GM18498 (cell line): ENCODE data around the gene TAGAP.
A peak's percentile ranks its signal among the peaks of the same experiment; 100 is the strongest.
"Not testable (repeated sequence)": the region's sequence is repeated elsewhere in the genome, so short reads cannot be mapped to it uniquely, and the experiment has no call there.

Source experiments
- ATAC-seq: cut with Tn5 transposase; IDR thresholded peaks from one replicate; pipeline ENCODE4 v1.9.1; 2021; ENCODE audit warnings: mild to moderate bottlenecking, moderate library complexity; ENCODE audit not compliant: unreplicated experiment

TAGAP gene

DNA sequence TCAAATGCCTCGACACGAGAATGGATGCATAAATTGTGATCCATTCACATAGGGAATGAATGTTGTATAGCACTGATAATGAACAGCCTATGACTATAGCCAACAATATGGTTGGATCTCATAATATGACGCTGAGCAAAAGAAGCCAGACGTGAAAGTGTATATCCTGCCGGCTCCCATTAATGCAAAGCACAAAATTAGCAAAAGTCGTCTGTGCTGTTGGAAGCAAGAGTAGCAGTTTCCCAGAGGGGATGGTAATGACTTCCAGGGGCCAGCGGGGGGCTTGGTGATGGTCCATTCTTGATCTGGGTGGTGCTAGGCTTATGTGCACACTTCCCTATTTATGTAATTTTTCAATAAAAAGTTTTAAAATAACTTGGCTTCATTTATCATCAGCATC, 1.0 kb upstream of the TAGAP start:
- no peak for ATAC-seq

DNA sequence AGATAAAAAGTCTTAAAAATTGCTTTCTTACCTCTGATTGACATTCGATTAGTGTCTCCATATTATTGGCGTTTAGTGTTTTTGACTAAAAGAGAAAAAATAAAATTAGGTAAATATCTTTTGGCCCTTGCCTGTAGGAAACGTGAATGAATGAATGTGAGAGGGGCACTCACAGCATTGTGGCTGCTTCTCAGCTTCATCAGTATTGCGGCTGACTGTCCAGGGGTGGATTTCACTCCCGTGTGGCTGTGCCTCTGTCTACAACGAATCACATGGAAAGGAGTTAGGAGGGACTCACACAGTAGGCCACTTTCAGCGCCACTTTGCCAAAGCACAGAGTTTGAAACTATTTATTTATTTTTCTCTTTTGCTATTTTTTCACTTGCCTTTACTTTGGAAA, 844 bp downstream of the TAGAP start:
- ATAC-seq: no peak

DNA sequence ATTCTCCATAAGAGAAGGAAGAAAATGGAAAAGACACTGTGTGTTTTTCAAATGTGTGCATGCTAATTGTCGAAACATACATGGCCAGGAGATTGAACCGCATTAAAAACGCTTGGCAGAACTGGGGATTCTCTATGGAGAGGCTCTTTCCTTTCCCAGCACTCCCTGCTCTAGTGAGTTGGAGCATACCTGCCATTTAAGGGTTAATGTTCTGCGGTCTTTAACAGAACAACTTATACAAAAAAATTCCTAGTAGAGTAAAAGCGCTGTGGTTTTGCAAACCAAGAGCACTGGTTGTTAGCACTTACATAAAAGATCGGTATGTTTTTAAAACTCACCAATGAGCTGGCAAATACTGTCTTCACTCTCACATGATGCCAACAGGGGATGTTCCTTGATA, 1.5 kb downstream of the TAGAP start:
- no peak for ATAC-seq

DNA sequence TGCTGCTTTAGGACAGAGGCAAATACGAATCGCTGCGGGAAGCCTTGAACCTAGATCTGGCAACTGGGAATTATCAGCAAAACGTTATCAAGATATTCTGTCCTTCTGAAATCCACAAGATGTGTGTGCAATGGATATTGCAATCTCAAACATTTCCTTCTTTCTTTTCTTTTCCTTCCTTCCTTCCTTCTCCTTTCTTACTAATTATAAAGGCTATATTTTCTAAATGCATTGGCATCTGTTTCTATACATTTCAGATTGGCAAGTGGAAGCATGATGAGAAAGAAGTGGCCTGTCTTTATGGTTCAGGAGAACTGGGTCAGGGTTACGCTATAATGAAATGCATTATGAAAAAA, 2.0 kb downstream of the TAGAP start:
- no peak for ATAC-seq

DNA sequence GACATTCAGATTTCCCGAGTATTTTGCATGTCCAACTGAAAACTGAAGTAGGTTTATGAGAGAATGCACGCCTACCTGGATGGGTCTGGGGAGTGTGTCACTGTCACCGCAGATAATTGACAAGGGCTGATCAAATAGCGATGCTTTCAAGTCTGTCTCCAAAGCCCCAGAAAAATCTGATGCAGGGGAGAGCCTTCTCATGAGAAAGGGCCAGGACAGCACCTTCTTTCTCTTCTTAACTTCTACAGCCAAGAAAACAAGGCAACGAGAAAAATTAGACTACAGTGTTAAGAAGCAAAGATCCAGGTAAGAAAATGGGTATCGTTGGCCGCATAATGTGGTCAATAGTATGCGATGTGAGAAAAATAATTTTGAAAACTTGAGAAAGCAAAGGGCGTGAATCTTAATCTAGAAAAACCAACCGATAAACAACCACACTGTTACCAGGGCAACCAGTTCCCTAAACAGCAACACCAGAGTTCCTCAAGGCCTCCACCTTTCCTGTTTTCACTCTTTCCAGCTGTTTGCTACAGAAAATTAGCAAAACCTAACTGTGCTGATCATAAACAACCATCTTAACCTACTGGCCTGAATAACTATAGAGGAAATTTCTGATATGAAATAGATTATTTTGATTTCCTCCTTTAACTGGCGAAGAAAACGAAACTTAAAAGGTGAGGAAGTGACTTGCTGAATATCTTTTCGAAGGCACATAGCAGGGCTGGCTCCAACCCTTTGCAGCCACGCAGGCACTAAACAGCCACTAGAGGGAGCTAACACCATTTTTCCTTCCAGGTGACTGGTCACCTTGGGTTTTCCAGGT, 2.6 kb downstream of the TAGAP start:
- ATAC-seq: peak; percentile 39

DNA sequence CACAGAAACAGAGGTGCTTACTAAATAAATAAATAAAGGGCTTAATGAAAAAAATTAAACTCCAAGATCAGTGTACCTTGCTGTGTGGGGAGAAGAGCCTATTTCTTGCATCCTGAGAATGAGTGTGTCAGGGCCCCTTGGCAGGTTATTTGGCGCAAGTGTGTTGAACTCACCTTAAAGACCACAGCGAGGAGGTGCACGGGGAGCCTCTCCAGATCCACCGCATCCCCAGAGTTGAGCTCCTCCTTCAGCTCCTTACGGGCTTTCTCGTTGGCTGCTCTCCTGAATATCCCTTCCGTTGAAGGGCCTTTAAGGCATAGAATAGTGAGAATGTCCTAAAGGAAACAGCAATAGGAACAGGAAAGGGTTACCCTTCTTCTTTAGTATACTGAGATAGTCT, 3.6 kb downstream of the TAGAP start:
- ATAC-seq: no peak

DNA sequence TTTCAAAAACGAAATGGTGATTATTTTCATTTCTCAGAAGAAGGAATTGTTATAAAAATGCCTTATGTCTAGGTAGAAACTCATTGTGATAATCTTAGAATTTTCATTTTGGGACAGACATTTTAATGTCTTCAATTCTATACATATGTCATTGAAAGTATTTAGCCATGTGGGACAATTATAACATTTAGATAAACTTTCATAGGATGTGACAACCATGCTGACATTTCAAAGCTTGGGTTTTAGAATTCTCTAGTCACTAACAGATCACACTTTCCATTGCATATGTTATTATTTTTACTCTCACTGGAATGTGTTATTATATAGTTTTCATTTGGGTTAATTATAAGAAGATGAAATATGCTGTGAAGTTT, 4.9 kb downstream of the TAGAP start:
- ATAC-seq: no peak

DNA sequence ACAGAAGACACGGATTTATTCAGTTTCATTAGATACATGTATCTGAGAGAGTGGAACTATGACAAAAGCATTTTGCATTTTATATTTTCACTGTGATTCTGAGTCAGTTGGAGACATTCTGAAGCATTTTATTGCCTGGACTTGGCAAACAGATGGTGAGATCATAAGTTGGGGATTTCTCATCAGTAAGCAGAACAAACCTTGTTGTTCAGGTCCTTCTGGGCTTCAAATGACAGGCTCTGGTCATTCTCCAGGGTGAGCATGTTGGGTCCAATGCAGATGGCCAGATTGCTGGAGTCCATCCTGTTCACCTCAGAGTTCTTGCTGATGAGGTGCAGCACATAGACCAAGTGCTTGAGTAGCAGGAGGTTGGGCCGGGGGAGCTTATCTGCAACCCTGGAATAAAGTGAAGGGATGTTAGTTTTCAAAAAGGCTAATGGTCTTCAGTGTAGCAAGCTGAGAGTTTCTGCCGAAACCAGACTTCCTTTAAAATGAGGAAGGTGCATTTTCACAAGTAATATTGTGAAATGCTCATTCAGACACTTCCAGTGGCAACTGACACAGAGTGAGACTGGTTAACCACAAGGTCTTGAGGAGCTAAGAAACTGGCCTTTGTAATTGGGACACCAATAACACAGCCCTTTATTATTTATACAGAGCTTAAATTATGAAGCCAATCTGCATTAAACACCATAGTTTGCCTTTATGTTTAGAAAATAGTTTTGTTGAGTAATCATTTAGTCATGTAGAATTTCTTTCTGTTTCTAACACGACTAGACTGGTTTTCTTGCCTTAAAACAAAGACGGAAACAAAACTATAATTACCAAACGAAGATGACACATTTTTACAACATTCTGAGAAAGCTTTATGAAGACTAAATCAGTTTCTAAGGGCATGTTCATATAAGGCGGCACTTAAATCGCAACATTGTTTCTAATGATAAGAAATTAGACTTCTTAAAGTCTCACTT, 5.6 kb downstream of the TAGAP start:
- peak; percentile 81 for ATAC-seq

DNA sequence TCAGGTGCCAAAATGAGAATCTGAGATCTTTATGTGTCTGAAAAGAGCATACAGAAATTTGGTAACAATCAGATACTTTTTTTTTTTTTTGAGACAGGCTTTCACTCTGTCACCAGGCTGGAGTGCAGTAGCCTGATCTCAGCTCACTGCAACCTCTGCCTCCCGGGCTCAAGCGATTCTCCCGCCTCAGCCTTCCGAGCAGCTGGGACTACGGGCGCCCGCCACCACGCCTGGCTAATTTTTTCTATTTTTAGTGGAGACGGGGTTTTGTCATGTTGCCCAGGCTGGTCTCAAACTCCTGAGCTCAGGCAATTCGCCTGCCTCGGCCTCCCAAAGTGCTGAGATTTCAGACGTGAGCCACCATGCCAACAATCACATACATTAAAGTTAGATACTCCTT, 6.5 kb downstream of the TAGAP start:
- ATAC-seq: not testable (repeated sequence)

DNA sequence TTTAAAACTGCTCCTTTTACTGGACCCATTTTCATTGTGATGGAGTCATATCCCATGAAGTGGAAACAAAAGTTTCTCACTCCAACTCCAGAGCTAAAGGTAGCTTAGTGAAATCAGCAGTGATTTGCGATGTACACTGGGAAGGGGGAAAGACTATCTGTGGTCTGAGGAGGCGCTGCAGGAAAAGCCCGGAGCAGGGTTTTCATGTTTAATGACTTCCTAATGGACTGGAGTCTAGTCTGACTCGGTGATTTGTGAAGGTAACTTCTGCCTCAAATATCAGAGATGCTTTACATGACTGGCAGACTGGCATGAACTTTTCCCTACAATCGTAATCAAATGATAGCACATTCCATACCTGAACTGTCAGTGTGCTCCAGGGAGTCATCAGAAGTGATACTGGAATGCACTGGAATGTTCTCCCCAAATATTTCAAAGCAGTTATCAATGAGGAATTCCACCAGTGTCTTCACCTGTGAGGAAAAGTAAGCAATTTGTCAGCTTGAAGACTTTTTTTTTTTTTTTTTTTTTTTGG, 7.0 kb downstream of the TAGAP start:
- ATAC-seq: no peak

DNA sequence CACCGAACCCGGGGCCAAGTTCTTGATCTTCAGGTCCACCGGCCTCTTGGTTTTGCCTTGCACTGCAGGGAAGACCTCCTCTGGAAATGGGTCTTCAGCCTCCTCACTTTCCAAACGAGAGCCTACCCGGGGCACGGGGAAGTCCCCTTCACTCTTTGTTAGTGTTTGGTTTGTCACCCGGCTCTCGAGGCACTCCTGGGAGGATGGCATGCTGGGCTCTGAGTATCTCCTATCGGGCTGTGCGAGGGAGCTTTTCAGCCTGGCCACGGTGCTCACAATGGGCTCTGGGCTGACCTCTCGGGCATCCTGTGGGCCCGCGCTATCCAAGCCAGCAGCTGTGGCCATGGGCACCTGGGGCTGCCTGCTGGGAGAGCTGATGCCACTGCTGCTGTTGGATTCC, 8.1 kb downstream of the TAGAP start:
- ATAC-seq: no peak

DNA sequence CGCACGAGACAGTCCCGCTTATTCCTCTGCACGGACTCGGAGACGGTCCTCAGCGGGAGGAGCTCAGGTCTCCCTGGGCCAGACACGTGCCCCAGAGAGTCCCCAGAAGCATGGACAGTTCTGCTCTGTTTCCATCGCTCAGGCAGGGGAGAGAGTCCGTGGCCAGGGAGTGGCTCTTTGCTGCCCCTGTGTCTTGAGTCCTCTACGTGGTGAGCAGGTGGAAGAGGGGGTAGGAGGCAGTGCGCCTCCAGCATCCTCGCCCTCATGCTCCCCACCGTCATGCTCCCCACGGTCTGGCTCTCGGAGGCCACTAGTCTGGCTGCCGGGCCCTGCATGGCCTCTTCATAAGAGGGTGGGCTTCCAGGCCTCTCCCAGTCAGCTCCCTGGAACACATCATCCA, 8.9 kb downstream of the TAGAP start:
- no peak for ATAC-seq

DNA sequence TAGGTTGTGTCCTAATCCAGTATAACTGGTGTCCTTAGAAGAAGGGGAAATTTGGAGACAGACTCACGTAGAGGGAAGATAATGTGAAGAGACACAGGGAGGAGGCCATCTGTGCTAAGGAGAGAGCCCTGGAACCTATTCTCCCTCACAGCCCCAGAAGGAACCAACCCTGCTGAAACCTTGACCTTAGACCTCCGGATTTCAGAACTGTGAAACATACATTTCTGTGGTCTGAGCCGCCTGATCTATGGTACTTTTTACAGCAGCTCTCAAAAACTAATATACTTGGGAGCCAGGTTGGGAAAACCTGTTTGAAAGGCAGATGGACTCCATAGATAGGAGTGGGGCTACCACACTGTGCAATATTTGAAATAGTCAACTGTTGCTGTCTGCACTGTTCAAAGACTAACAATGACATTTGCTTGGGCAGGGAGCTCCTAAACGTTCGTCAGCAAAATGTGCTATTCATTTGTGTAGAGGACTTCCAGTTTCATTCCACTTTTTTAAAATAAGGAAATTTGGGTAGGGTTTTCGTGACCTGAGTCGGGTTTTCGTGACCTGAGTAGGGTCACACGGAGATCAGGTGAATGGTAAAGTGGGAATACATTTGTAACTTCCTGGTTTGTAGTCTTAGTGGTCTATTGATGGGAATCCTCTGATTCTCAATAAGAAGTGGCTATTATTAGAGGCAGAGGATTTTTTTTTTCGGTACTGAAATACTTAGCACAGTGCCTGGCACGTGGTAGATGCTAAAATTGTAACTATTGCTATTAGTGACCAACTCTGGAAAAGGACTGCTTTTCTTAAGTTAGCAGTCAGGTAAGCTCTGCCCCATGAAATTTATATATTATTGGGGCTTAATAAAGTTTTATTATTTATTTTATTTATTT, 11.4 kb downstream of the TAGAP start:
- ATAC-seq: no peak

DNA sequence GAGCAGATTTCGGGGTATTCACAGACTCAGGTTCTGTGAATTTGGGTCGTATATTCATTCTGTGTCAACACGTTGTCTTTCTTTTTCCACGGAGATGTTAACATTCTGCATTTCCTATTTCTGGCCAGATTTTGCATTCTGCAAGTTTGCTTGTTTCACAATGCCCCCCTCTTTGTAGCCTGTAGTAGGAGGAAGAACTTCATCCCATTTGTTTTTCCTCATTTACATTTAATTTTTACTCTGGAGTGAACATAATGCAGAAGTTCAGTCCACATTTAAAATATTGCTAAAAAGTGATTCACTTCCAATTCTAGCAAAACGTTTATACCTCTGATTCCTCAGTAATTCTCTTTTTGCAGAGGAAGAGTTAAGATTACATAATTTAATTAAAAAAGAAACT, 12.9 kb downstream of the TAGAP start:
- ATAC-seq: no peak

DNA sequence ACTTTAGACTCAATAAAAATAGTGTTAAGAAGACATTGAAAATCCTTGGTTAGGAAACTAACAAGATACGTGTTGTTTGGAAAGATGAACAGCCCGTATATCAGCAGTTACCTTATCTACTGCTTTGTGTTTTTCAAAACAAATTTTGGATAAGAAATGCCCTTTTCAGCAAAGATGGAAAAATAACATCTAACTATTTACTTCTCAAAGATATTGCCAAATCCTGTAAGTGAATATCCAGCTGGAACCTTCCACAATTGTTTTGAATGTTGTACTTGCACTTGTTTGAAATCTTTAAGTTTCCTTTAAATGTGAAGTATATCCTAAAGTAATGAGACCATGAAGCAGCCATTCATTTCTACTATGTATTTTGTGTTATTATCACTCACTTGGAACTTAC, 14.6 kb downstream of the TAGAP start:
- ATAC-seq: no peak

DNA sequence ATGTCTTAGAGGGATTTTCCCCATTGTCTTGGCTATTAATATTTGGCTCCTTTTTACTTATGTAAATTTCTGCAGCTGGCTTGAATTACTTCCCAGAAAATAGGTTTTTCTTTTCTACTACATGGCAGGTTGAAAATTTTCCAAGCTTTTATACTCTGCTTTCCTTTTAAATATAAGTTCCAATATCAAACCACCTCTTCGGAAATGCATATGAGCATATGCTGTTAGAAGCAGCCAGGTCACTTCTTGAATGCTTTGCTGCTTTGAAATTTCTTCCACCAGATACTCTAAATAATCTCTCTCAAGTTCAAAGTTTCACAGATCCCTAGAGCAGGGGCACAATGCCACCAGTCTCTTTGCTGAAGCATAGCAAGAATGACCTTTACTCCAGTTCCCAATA, 19.6 kb downstream of the TAGAP start:
- ATAC-seq: not testable (repeated sequence)

DNA sequence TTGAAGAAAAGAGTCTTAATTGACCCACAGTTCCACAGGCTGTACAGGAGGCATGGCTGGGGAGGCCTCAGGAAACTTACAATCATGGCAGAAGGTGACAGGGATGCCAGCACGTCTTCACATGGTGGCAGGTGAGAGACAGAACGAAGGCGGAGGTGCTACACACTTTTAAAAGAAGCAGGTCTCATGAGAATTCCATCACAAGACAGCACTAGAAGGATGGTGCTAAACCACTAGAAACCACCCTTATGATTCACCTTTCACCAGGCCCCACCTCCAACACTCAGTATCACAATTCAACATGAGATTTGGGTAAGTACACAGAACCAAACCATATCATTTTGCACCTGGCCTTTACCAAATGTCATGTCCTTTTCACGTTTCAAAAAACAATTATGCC, 20.9 kb downstream of the TAGAP start:
- no peak for ATAC-seq

DNA sequence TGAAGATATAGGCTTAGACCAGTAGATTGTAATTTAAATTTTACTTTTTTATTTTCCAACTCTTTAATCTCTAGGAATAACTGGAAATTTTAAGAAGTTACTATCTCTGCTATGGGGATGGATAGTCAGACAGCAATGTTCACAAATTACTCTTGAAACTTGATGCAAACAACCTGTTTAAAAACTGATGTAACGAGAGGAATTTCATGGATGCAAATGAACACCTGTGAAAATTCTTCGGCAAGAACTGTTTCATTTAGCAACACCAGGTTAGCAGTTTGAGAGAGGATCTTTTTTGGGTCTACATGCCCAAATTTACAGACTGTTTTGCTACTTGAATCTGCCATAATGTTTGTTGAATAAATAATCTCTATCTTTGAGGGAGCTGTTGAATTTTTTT, 24.8 kb downstream of the TAGAP start:
- ATAC-seq: no peak

DNA sequence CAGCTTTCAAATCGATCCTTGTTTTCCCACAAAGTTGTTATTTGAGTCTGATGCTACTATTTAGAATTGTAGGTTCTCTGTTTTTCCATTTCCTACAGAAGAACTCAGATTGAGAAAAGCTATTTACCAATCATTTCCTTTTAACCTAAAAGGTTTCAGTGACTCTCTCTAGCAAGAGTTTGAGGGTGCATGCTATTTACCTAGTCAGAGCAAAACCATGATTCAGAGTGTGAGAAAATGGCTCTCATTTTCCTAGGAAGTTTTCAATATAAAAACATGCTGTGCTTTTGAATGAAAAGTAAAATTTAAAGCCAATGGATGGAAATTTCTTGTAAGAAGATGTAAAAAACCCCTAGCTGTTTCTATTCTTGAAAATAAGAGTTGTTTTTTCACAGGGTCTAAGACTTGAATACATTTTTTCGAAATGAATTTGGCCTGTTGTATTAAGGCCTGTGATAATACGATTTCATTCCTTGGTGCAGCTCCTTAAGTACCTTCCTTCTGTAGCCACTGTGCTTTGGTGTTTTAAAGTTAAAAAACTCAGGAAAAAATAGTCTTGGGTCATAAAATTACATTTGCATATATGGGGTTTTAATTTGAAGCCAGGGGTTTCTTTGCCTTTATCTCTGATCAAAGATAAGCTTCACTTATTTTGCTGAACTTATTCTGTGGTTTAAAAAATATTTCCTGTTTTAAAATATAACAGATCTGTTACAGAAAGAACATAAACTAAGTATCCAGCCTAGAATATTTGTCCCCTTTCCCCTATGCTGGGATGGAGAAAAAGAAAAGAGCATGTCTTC, 26.8 kb downstream of the TAGAP start:
- ATAC-seq: no peak

DNA sequence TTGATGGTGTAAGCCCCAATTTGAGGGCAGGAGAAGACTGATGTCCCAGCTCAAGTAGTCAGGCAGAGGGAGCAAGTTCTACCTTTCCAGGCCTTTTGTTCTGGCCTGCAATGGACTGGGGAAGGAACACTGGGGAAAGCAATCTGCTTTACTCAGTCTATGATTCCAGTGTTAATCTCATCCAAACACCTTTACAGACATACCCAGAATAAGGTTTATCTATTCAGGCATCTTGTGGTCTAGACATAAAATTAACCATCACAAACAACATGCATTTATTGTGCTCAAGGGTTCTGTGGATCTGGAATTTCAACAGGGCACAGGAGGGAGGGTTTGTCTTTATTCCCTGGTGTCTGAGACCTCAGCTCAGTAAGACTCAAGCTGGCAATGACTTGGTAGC, 30.4 kb downstream of the TAGAP start:
- ATAC-seq: no peak
